DOHH2 (cell line): ENCODE results near the gene IFNLR1.

Experiments used
- H3F3A ChIP-seq: fragments of 200-600 bp; sonication (generic), shearing (Covaris generic); 2 replicates; pipeline ENCODE4 v1.6.0; 2016; ENCODE audit warnings: antibody characterized with exemption, mild to moderate bottlenecking; ENCODE audit not compliant: control insufficient read depth, insufficient read depth
- H3K27ac ChIP-seq: fragments of 200-600 bp; sonication (generic); 2 replicates; pipeline ENCODE4 v1.5.1; 2014; ENCODE audit warnings: low read depth, mild to moderate bottlenecking, low read length, moderate library complexity
- H3K27me3 ChIP-seq: fragments of 200-600 bp; sonication (generic); 2 replicates; pipeline ENCODE4 v1.6.1; 2014; ENCODE audit warnings: mild to moderate bottlenecking, low read length, mixed read lengths; ENCODE audit not compliant: control insufficient read depth
- H3K36me3 ChIP-seq: fragments of 200-600 bp; sonication (generic); 2 replicates; pipeline ENCODE4 v1.6.1; 2014; ENCODE audit warnings: mild to moderate bottlenecking, low read length, moderate library complexity, mixed read lengths; ENCODE audit not compliant: control insufficient read depth
- H3K4me1 ChIP-seq: fragments of 200-600 bp; sonication (generic); 2 replicates; pipeline ENCODE4 v1.6.1; 2014; ENCODE audit warnings: mild to moderate bottlenecking, low read length, mixed read lengths; ENCODE audit not compliant: control insufficient read depth
- H3K4me2 ChIP-seq: fragments of 200-600 bp; sonication (generic); 2 replicates; pipeline ENCODE4 v1.6.0; 2014; ENCODE audit warnings: mild to moderate bottlenecking, low read length, moderate library complexity
- H3K4me3 ChIP-seq: fragments of 200-600 bp; sonication (generic); 2 replicates; pipeline ENCODE4 v1.5.1; 2014; ENCODE audit warnings: mild to moderate bottlenecking, low read length, mixed read lengths
- H3K79me2 ChIP-seq: fragments of 200-600 bp; sonication (generic); 2 replicates; pipeline ENCODE4 v1.6.1; 2014; ENCODE audit warnings: mild to moderate bottlenecking, low read length, mixed read lengths; ENCODE audit not compliant: control insufficient read depth
- H3K9me2 ChIP-seq: fragments of 200-600 bp; sonication (generic); replicated peaks from 2 replicates; pipeline ENCODE4 v1.6.1; 2014; ENCODE audit warnings: mild to moderate bottlenecking, low read length, mixed read lengths; ENCODE audit not compliant: control insufficient read depth
- H3K9me3 ChIP-seq: fragments of 200-600 bp; sonication (generic); 2 replicates; pipeline ENCODE4 v1.6.1; 2014; ENCODE audit warnings: antibody characterized with exemption, low read length, mixed read lengths; ENCODE audit not compliant: control insufficient read depth, insufficient read depth
- H4K20me1 ChIP-seq: fragments of 200-600 bp; sonication (generic); 2 replicates; pipeline ENCODE4 v1.6.0; 2014; ENCODE audit warnings: low read depth, mild to moderate bottlenecking, antibody characterized with exemption, low read length, moderate library complexity; ENCODE audit not compliant: control insufficient read depth, insufficient read depth
- EZH2phosphoT487 ChIP-seq: fragments of 200-600 bp; sonication (generic); IDR thresholded peaks from 2 replicates; pipeline ENCODE4 v1.6.1; 2017; ENCODE audit warnings: borderline replicate concordance, mild to moderate bottlenecking, antibody characterized with exemption, low read length, moderate library complexity, mixed read lengths
- TF ChIP-seq, protein P1 (sequence below): fragments of 200-600 bp; sonication (generic); IDR thresholded peaks from one replicate; pipeline ENCODE4 v1.5.1; 2014; ENCODE audit warnings: antibody characterized with exemption, mild to moderate bottlenecking, low read depth, low read length; ENCODE audit not compliant: poor library complexity, severe bottlenecking

Gene IFNLR1

DNA sequence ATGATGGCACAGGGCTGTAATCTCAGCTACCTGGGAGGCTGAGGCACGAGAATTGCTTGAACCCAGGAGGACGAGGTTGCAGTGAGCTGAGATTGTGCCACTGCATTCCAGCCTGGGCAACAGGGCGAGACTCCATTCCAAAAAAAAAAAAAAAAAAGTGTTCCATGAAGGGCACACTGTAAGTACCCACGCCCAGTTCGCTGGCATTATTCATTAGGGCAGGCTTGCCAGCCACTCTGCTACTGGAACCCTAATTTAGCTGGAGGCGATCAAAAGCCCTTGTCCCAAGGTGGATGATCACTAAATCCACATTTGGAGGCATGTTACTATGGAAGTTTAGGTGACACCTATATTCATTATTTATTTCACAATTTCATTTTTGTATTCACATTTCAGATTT, 5.0 kb downstream of the IFNLR1 start:
- H3K79me2 ChIP-seq: peaks cover 100% of the 10 kb centered on the region
- no peaks in the 10 kb centered on the region for H3K9me3 ChIP-seq
- H3K27ac ChIP-seq: no peak overlapping the region
- TF ChIP-seq, protein P1, sequence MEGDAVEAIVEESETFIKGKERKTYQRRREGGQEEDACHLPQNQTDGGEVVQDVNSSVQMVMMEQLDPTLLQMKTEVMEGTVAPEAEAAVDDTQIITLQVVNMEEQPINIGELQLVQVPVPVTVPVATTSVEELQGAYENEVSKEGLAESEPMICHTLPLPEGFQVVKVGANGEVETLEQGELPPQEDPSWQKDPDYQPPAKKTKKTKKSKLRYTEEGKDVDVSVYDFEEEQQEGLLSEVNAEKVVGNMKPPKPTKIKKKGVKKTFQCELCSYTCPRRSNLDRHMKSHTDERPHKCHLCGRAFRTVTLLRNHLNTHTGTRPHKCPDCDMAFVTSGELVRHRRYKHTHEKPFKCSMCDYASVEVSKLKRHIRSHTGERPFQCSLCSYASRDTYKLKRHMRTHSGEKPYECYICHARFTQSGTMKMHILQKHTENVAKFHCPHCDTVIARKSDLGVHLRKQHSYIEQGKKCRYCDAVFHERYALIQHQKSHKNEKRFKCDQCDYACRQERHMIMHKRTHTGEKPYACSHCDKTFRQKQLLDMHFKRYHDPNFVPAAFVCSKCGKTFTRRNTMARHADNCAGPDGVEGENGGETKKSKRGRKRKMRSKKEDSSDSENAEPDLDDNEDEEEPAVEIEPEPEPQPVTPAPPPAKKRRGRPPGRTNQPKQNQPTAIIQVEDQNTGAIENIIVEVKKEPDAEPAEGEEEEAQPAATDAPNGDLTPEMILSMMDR: no peak
- no peak for TF ChIP-seq EZH2phosphoT487
- peaks cover 51% of the 10 kb centered on the region for H3K4me1 ChIP-seq
- H3K36me3 ChIP-seq: peaks cover 91% of the 10 kb centered on the region
- no peaks in the 10 kb centered on the region for H3K9me2 ChIP-seq
- H3K4me2 ChIP-seq: no peak overlapping the region
- H3K27me3 ChIP-seq: no peaks in the 10 kb centered on the region
- peaks cover 22% of the 10 kb centered on the region for H4K20me1 ChIP-seq
- no peaks in the 10 kb centered on the region for H3F3A ChIP-seq
- no peak overlapping the region for H3K4me3 ChIP-seq

DNA sequence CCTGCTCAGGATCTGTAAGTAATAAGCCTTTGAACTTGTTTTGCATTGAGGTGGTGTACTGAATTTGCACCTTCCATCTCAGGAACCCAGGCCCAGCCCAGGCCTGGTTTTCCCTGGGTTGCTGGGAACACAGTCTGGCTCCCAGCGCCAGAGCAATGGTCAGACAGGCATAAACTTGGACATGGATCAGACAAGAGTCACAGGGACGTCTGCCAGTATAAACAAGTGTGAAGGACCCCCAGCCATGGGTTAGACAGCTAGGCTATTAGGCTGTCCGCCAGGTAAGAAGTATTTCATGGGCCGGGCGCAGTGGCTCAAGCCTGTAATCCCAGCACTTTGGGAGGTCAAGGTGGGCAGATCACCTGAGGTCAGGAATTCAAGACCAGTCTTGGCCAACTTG, 5.5 kb downstream of the IFNLR1 start:
- Histone ChIP-seq H3K4me1 (peaks cover 53% of the 10 kb centered on the region), H3K79me2 (peaks cover 100% of the 10 kb centered on the region), H3K4me3 (no peak overlapping the region), H4K20me1 (peaks cover 22% of the 10 kb centered on the region), H3K27me3 (no peaks in the 10 kb centered on the region), H3K27ac (no peak overlapping the region), H3K4me2 (no peak overlapping the region), H3K9me2 (no peaks in the 10 kb centered on the region), H3K36me3 (peaks cover 92% of the 10 kb centered on the region), H3F3A (no peaks in the 10 kb centered on the region), H3K9me3 (no peaks in the 10 kb centered on the region)
- no peak for TF ChIP-seq EZH2phosphoT487
- TF ChIP-seq, protein P1: no peak

DNA sequence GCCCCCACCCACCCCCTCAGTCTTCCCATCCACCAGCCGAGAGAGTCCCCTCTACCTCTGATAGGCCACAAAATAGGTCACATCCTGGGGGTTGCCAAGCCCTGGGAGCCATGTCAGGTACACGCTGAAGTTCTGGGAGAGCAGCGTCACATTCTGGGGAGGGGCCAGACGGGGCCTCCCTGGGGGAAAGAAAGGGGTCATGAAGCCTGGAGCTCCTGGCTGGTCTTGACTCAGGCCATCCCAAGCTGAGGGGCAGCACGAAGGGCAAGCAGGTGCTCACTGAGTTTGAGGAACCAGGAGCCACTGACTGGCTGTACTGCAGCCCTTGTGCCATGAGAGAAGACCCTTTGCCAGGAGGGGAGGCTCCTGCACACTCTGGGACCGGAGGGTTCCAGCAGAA, 6.4 kb downstream of the IFNLR1 start:
- peaks cover 92% of the 10 kb centered on the region for H3K36me3 ChIP-seq
- H3K4me1 ChIP-seq: peaks cover 57% of the 10 kb centered on the region
- H3K27ac ChIP-seq: no peak overlapping the region
- H3F3A ChIP-seq: no peaks in the 10 kb centered on the region
- H3K4me3 ChIP-seq: no peak overlapping the region
- peaks cover 21% of the 10 kb centered on the region for H4K20me1 ChIP-seq
- TF ChIP-seq EZH2phosphoT487: no peak
- TF ChIP-seq, protein P1: no peak
- no peaks in the 10 kb centered on the region for H3K9me2 ChIP-seq
- H3K79me2 ChIP-seq: peaks cover 100% of the 10 kb centered on the region
- no peaks in the 10 kb centered on the region for H3K9me3 ChIP-seq
- no peaks in the 10 kb centered on the region for H3K27me3 ChIP-seq
- no peak overlapping the region for H3K4me2 ChIP-seq
